GM12872 (cell line): ENCODE results near the gene COL9A3.

Experiments used
- TF ChIP-seq, protein P1 (sequence below): IDR thresholded peaks from 3 replicates; pipeline ENCODE4 v1.5.1; 2011; ENCODE audit warnings: low read depth, mild to moderate bottlenecking, low read length, moderate library complexity; ENCODE audit not compliant: insufficient read depth

Gene COL9A3

DNA sequence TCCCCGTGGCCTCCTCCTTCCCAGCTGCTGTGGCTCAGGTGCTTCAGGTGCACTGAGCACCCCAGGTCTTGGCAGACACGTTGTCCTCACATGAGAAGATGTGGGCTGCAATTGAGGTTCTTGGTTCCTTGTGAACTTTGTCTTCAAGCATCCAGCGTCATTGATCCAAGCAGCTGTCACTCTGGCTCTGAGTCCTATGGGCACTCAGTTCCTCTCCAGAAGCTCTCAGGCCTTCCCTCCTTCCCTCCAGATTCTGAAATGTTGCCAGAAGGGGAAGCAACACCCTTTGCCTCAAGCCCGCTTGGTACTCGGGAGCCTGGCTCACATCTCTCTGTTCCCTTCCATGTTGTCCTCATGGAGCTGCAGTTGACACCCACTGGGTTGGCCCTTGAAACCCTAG lies 29.0 kb upstream of the COL9A3 start:
- TF ChIP-seq, protein P1, sequence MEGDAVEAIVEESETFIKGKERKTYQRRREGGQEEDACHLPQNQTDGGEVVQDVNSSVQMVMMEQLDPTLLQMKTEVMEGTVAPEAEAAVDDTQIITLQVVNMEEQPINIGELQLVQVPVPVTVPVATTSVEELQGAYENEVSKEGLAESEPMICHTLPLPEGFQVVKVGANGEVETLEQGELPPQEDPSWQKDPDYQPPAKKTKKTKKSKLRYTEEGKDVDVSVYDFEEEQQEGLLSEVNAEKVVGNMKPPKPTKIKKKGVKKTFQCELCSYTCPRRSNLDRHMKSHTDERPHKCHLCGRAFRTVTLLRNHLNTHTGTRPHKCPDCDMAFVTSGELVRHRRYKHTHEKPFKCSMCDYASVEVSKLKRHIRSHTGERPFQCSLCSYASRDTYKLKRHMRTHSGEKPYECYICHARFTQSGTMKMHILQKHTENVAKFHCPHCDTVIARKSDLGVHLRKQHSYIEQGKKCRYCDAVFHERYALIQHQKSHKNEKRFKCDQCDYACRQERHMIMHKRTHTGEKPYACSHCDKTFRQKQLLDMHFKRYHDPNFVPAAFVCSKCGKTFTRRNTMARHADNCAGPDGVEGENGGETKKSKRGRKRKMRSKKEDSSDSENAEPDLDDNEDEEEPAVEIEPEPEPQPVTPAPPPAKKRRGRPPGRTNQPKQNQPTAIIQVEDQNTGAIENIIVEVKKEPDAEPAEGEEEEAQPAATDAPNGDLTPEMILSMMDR: no peak

DNA sequence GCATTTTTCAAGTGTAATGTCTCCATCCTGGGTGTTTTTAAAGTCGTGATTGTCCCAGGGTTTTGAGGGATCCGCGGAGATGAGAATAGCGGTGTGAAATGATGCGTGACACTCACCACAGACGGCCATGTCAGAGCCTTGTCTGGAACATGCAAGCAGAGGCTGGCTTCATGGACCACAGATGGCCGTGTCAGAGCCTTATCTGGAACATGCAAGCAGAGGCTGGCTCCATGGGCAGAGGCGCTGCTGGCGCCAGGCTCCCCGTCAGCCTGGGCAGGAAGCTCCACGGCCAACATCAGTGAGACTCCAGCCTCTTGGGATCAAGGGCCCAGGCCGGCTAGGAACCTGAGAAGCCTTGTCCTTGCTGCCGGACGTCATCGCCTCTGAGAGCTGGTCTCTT lies 28.2 kb upstream of the COL9A3 start:
- TF ChIP-seq, protein P1: no peak

DNA sequence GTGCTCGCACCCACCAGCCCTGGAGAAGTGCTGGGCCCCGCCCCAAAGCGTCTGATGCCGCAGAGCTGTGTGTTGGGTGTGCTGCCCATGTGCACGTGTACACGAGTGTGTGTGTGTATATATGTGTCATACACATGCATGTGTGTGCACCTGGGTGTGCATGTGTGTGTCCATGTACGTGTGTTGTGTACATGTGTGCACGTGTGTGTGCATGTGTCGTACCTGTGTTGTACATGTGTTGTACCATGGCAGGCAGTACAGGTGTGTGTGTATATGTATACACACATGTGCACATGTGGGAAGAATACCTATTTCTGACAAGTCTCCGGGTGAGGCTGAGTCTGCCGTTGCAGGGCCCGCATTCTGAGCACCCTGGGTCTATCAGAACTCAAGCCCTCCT lies 26.8 kb upstream of the COL9A3 start:
- TF ChIP-seq, protein P1: no peak

DNA sequence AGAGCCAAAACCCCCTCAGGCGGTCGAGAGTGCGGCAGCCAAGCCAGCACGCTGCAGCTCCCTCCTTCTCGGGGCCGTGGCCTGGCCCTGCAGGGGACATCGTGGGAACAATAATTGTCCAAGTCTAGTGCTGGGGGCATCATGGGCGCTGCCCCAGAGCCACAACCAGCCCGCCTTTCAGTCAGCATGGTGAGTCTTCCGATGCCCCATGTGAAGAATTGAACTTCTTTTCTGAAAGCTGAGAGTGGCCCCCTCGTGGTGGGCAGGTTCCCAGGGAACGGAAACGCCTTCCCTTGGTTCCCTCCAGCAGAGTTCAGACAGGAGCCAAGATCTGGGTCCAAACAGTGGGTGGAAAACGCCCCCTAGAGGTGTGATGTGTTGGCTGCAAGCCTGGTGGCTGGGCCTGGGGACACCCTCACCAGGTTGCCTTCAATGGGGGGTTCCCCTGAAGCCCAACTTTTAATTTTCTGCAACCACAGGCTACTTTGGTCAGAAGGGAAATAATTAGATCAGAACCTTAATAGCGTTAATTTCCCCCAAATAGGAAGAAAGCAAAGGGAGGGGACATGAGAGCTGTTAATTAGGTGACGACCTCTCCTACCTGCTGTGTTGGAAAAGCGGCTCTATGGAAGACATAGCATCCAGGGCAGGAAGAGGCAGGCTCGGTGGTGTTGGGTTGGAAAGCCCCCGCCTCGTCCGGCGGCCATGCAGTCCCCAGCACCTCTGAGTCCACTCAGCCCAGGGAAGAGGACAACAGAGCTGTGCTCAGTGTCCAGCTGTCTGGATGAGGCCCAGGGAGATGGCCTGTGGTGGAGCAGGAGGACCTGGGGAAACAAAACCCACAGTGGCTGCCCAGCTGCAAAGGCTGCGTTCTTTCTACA lies 25.3 kb upstream of the COL9A3 start:
- TF ChIP-seq, protein P1: peak; percentile 95

DNA sequence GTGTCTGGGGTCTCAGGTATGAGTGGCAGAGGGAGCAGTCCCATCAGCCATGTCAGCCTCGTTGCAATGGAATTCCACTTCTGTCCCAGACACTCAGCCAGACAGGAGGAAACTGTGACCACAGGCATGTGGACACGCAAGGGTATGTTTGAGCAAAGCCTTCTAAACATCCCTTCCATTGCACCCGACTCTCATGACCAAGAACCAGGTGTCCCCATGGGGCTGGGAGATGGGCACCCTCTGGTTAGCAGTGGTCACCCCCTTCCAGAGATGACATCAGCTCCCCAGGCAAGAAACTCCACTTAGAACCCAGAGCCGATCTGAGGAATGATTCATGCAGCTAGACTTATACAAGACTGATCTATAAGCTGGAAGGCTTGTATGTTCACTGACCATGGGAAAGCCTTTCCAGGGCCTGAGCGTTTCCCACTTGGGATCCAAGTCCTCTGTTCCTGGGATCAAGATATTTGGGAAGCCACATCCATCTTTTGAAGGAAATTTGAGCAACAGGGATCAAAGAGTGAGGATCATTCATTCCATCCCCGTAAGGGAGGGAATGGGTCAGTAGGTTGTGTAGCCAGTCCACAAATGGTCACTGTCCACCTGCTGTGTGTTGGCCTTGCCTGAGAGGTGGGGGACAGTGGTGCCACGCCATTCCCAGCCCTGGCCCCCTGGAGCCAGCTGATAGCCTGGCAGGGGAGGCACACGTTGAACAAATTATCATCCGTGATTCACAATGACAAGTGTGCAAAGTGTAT lies 24.5 kb upstream of the COL9A3 start:
- TF ChIP-seq, protein P1: no peak

DNA sequence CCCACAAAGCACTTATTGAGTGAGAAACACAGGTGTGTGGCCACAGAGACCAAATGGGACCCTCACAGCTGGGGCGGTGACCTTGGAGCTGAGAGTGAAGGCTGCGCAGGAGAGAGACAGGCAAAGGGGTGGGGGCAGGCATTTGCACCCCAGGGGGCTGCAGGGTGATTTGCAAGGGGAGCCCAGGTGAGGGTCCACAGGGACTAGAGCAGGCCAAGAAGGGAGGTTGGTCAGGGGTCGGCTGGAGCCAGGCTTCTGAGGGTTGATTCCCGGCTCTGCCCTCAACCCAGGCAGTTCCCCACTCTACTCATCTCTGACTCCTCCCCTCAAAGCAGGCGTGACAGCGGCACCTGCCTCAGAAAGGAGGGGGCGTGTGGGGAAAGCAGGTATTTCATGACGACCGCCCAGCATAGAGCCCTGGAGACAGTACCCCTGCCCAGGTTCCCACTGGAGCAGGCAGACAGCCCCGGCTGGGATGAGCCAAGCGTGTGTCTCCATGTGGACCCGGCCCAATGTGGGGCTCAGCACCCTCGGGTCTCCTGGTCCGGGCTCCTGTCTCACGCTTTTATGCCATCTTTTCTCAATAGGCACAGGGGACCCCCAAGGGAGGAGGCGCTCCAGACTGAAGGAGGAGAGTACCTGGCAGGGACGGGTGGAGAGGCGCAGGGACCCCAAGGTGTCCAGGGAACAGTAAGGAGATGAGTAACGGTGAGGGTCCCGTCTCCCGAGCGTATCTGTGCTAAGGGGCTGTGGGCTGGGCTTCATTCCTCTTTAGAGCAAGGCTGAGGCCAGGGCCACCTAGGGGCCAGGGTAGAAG lies 23.7 kb upstream of the COL9A3 start:
- TF ChIP-seq, protein P1: no peak

DNA sequence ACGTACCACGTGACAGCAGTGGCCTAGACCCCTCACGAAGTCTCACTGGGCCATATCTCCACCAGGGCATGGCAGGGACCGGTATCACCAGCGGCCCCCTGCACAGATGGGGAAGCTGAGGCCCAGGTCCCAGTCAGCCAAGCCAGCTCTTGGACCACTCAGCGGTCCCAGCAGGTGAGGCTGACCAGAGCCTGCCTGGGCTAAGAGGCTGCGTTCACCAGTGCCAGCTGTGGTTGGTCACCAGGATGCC lies 23.2 kb upstream of the COL9A3 start:
- TF ChIP-seq, protein P1: no peak
